Thymus (tissue), 11 donors: Measurements from ENCODE around the gene MTM1. TPM values are rescaled to one million over a fixed set of nuclear protein-coding genes. Genes with fewer than 3 reads are reported as not detected.
A peak's percentile ranks its signal among the peaks of the same experiment; 100 is the strongest.

Source experiments
- DNase-seq, 9 donors: peaks; one replicate each; pipeline ENCODE4 v3.0.0-alpha.2; 2013; ENCODE audit warnings: low spot score in 9 of 9, low read depth in 6 of 9, missing footprints in 1 of 9
- H3K27ac ChIP-seq, 2 donors: one replicate each; pipeline ENCODE4 v1.5.1; 2013; ENCODE audit warnings: control low read depth in 1 of 2, low read depth in 1 of 2, low read length in 1 of 2, mild to moderate bottlenecking in 1 of 2, moderate library complexity in 1 of 2
- H3K27me3 ChIP-seq, 2 donors: one replicate each; pipeline ENCODE4 v1.5.1; 2013; ENCODE audit warnings: low read length in 1 of 2; ENCODE audit not compliant: control insufficient read depth in 2 of 2, insufficient read depth in 1 of 2
- H3K36me3 ChIP-seq, 2 donors: one replicate each; pipeline ENCODE4 v1.5.1; 2013; ENCODE audit warnings: low read length in 1 of 2, mild to moderate bottlenecking in 1 of 2, moderate library complexity in 1 of 2; ENCODE audit not compliant: control insufficient read depth in 2 of 2, insufficient read depth in 2 of 2
- H3K4me1 ChIP-seq, 2 donors: one replicate each; pipeline ENCODE4 v1.5.1; 2013; ENCODE audit warnings: low read length in 2 of 2; ENCODE audit not compliant: control insufficient read depth in 2 of 2, insufficient read depth in 2 of 2
- H3K4me3 ChIP-seq, 2 donors: one replicate each; pipeline ENCODE4 v1.5.1; 2013; ENCODE audit warnings: low read length in 2 of 2, control low read depth in 1 of 2, mild to moderate bottlenecking in 1 of 2
- H3K9me3 ChIP-seq, 2 donors: one replicate each; pipeline ENCODE4 v1.5.1; 2013; ENCODE audit warnings: low read length in 1 of 2, mild to moderate bottlenecking in 1 of 2; ENCODE audit not compliant: control insufficient read depth in 2 of 2, insufficient read depth in 1 of 2
- WGBS: extraction: QIAGEN DNeasy Blood & Tissue Kit; methylation state at CpG from one replicate; pipeline ENCODE4 v1.1.7; 2013; 5-methylcytosine and 5-hydroxymethylcytosine counted together
- polyA plus RNA-seq: library from polyadenylated mRNA; stranded (reverse); fragments of 200-250 nt; gene quantifications from one replicate; pipeline ENCODE4 v1.2.3, GENCODE V29; 2013
- total RNA-seq: library from RNA; stranded (reverse); fragments of 120-200 nt; gene quantifications from one replicate; pipeline ENCODE4 v1.2.4, GENCODE V29; 2013
- donor health status: healthy.

MTM1 gene
- total and polyA plus RNA-seq, 2 donors: 8.9 to 10.8 TPM

GRCh38 chrX:150627957-150628356 is 59.5 kb downstream of the MTM1 start:
- no peak for DNase-seq
- H3K36me3 ChIP-seq: peaks cover 0 to 4% of the 10 kb centered on the region in 2 donors

GRCh38 chrX:150635952-150636351 is 67.5 kb downstream of the MTM1 start:
- H3K27me3 ChIP-seq: no peaks in the 10 kb centered on the region
- no peak for DNase-seq
- no peak overlapping the region for H3K27ac ChIP-seq
- no peaks in the 10 kb centered on the region for H3K9me3 ChIP-seq
- H3K4me1 ChIP-seq: no peaks in the 10 kb centered on the region
- WGBS: 97% methylated on average over 3 of the region's 3 CpGs
- peaks cover 0 to 4% of the 10 kb centered on the region in 2 donors for H3K36me3 ChIP-seq
- no peak overlapping the region for H3K4me3 ChIP-seq

More at GRCh38 chrX:150627957-150628356, 59.5 kb downstream of the MTM1 start:
- H3K4me3 ChIP-seq: no peak overlapping the region
- H3K27ac ChIP-seq: no peak overlapping the region
- H3K9me3 ChIP-seq: no peaks in the 10 kb centered on the region
- H3K27me3 ChIP-seq: no peaks in the 10 kb centered on the region
- peaks cover 9 to 37% of the 10 kb centered on the region in 2 donors for H3K4me1 ChIP-seq

GRCh38 chrX:150642423-150642822 is 74.0 kb downstream of the MTM1 start:
- DNase-seq: no peak
- peaks cover 7 to 19% of the 10 kb centered on the region in 2 donors for H3K36me3 ChIP-seq
- H3K4me3 ChIP-seq: no peak overlapping the region
- no peaks in the 10 kb centered on the region for H3K4me1 ChIP-seq
- H3K27ac ChIP-seq: no peak overlapping the region
- WGBS: 94% methylated on average over 3 of the region's 3 CpGs
- H3K9me3 ChIP-seq: no peaks in the 10 kb centered on the region
- H3K27me3 ChIP-seq: no peaks in the 10 kb centered on the region

- 80% methylated on average over 1 of the region's 1 CpG for whole genome bisulfite sequencing
Measured at GRCh38 chrX:150643271-150643670, 74.8 kb downstream of the MTM1 start.

GRCh38 chrX:150643958-150644357 is 75.5 kb downstream of the MTM1 start:
- H3K9me3 ChIP-seq: no peaks in the 10 kb centered on the region
- 97% methylated on average over 2 of the region's 2 CpGs for WGBS
- H3K4me1 ChIP-seq: no peaks in the 10 kb centered on the region
- no peak overlapping the region for H3K4me3 ChIP-seq
- no peaks in the 10 kb centered on the region for H3K27me3 ChIP-seq
- DNase-seq: no peak
- H3K36me3 ChIP-seq: peaks cover 7 to 19% of the 10 kb centered on the region in 2 donors
- no peak overlapping the region for H3K27ac ChIP-seq

More at GRCh38 chrX:150643271-150643670, 74.8 kb downstream of the MTM1 start:
- Histone ChIP-seq H3K4me3 (no peak overlapping the region), H3K4me1 (no peaks in the 10 kb centered on the region), H3K36me3 (peaks cover 7 to 19% of the 10 kb centered on the region in 2 donors), H3K27ac (no peak overlapping the region), H3K9me3 (no peaks in the 10 kb centered on the region), H3K27me3 (no peaks in the 10 kb centered on the region)
- DNase-seq: peak in 1 of 9 donors; percentile 19

- no peaks in the 10 kb centered on the region for H3K9me3 ChIP-seq
- H3K4me1 ChIP-seq: no peaks in the 10 kb centered on the region
- no peak for DNase-seq
- 51% methylated on average over 4 of the region's 4 CpGs for WGBS
- no peaks in the 10 kb centered on the region for H3K27me3 ChIP-seq
- no peak overlapping the region for H3K4me3 ChIP-seq
- peaks cover 7 to 19% of the 10 kb centered on the region in 2 donors for H3K36me3 ChIP-seq
- no peak overlapping the region for H3K27ac ChIP-seq
Measured at GRCh38 chrX:150644422-150644821, 76.0 kb downstream of the MTM1 start.

GRCh38 chrX:150647331-150647730 is 78.9 kb downstream of the MTM1 start:
- Histone ChIP-seq H3K4me1 (peaks cover 0 to 2% of the 10 kb centered on the region in 2 donors), H3K36me3 (peaks cover 3 to 9% of the 10 kb centered on the region in 2 donors), H3K4me3 (no peak overlapping the region), H3K27me3 (no peaks in the 10 kb centered on the region), H3K9me3 (no peaks in the 10 kb centered on the region), H3K27ac (no peak overlapping the region)
- DNase-seq: no peak
- WGBS: 90% methylated on average over 5 of the region's 5 CpGs

GRCh38 chrX:150648296-150648940 is 80.0 kb downstream of the MTM1 start:
- no peak overlapping the region for H3K27ac ChIP-seq
- no peak for DNase-seq
- peaks cover 0 to 2% of the 10 kb centered on the region in 2 donors for H3K4me1 ChIP-seq
- peaks cover 6 to 9% of the 10 kb centered on the region in 2 donors for H3K36me3 ChIP-seq
- H3K27me3 ChIP-seq: no peaks in the 10 kb centered on the region
- WGBS: 92% methylated on average over 4 of the region's 4 CpGs
- no peaks in the 10 kb centered on the region for H3K9me3 ChIP-seq
- no peak overlapping the region for H3K4me3 ChIP-seq

- Histone ChIP-seq H3K27me3 (no peaks in the 10 kb centered on the region), H3K27ac (no peak overlapping the region), H3K9me3 (no peaks in the 10 kb centered on the region), H3K36me3 (peaks cover 9% of the 10 kb centered on the region in 2 donors), H3K4me3 (no peak overlapping the region), H3K4me1 (peaks cover 0 to 2% of the 10 kb centered on the region in 2 donors)
- no peak for DNase-seq
- WGBS: 94% methylated on average over 8 of the region's 8 CpGs
Measured at GRCh38 chrX:150649096-150649870, 80.9 kb downstream of the MTM1 start.
